Ishikawa (cell line): ENCODE results near the gene GFI1B.

Experiments
- CEBPB ChIP-seq: IDR thresholded peaks from 2 replicates; pipeline ENCODE4 v1.6.1; 2012
- CREB1 ChIP-seq: IDR thresholded peaks from 2 replicates; pipeline ENCODE4 v1.6.1; 2012; ENCODE audit warnings: low read depth
- EGR1 ChIP-seq: IDR thresholded peaks from 2 replicates; pipeline ENCODE4 v1.6.1; 2012
- EP300 ChIP-seq: IDR thresholded peaks from 2 replicates; pipeline ENCODE4 v1.6.1; 2012; ENCODE audit warnings: borderline replicate concordance
- FOXM1 ChIP-seq: IDR thresholded peaks from 2 replicates; pipeline ENCODE4 v1.6.1; 2012; ENCODE audit warnings: low read depth, borderline replicate concordance
- MAX ChIP-seq: IDR thresholded peaks from 2 replicates; pipeline ENCODE4 v1.6.1; 2012
- RAD21 ChIP-seq: IDR thresholded peaks from 2 replicates; pipeline ENCODE4 v1.6.1; 2012; ENCODE audit warnings: low read depth
- REST ChIP-seq: IDR thresholded peaks from 2 replicates; pipeline ENCODE4 v1.6.1; 2012; ENCODE audit warnings: low read depth, mild to moderate bottlenecking
- TAF1 ChIP-seq: IDR thresholded peaks from 2 replicates; pipeline ENCODE4 v1.6.1; 2012; ENCODE audit warnings: low read depth, mild to moderate bottlenecking
- TCF12 ChIP-seq: IDR thresholded peaks from 2 replicates; pipeline ENCODE4 v1.6.1; 2012; ENCODE audit warnings: low read depth
- TEAD4 ChIP-seq: IDR thresholded peaks from 2 replicates; pipeline ENCODE4 v1.6.1; 2012
- USF1 ChIP-seq: IDR thresholded peaks from 2 replicates; pipeline ENCODE4 v1.6.1; 2012
- YY1 ChIP-seq: IDR thresholded peaks from 2 replicates; pipeline ENCODE4 v1.6.1; 2012; ENCODE audit warnings: low read depth

- TF ChIP-seq MAX = no peak
- TF ChIP-seq FOXM1 = no peak
- TF ChIP-seq REST = no peak
- no peak for TF ChIP-seq RAD21
- TF ChIP-seq YY1 = no peak
- TF ChIP-seq CEBPB = no peak
- no peak for TF ChIP-seq EGR1
- no peak for TF ChIP-seq EP300
- no peak for TF ChIP-seq TCF12
- no peak for TF ChIP-seq TAF1
- TF ChIP-seq CREB1 = no peak
- TF ChIP-seq TEAD4 = no peak
- TF ChIP-seq USF1 = no peak
Observed at GRCh38 chr9:133009906-133010582, 31.6 kb downstream of the GFI1B start.
